Heart left ventricle (tissue), 16 donors: ENCODE measurements around the gene RFFL. TPM values are rescaled to one million over a fixed set of nuclear protein-coding genes. Genes with fewer than 3 reads are reported as not detected.

ENCODE experiments used
- ATAC-seq, 4 donors: fragments of 200-7000 bp; cut with Tn5 transposase; one replicate each; pipeline ENCODE4 v1.9.1; 2020 to 2022; ENCODE audit warnings: moderate library complexity in 4 of 4, mild to moderate bottlenecking in 3 of 4, moderate number of reproducible peaks in 1 of 4
- DNase-seq, 5 donors: peaks; one replicate each; pipeline ENCODE4 v3.0.0-alpha.2; 2020
- H3K27ac ChIP-seq, 12 donors: fragments of 200-600 bp; sonication (generic) in 4 of 12; one replicate each; pipeline versions ENCODE4 v1.5.0 to v1.8.0; 2016 to 2022; ENCODE audit warnings: mild to moderate bottlenecking in 2 of 12
- H3K27me3 ChIP-seq, 9 donors: fragments of 200-600 bp; sonication (generic) in 2 of 9; one replicate each; pipeline versions ENCODE4 v1.5.1 to v1.8.0; 2016 to 2022; ENCODE audit warnings: mild to moderate bottlenecking in 3 of 9
- H3K36me3 ChIP-seq, 9 donors: fragments of 200-600 bp; sonication (generic) in 2 of 9; one replicate each; pipeline versions ENCODE4 v1.5.0 to v1.8.0; 2018 to 2022; ENCODE audit warnings: mild to moderate bottlenecking in 2 of 9
- H3K4me1 ChIP-seq, 12 donors: fragments of 200-600 bp; sonication (generic) in 4 of 12; one replicate each; pipeline versions ENCODE4 v1.5.0 to v1.8.0; 2016 to 2022; ENCODE audit warnings: mild to moderate bottlenecking in 3 of 12
- H3K4me3 ChIP-seq, 12 donors: fragments of 200-600 bp; sonication (generic) in 4 of 12; one replicate each; pipeline versions ENCODE4 v1.5.0 to v1.8.0; 2017 to 2022; ENCODE audit warnings: mild to moderate bottlenecking in 9 of 12, moderate library complexity in 4 of 12
- H3K9me3 ChIP-seq, 12 donors: fragments of 200-600 bp; sonication (generic) in 4 of 12; one replicate each; pipeline versions ENCODE4 v1.5.0 to v1.8.0; 2016 to 2022; ENCODE audit warnings: mild to moderate bottlenecking in 1 of 12
- POLR2A ChIP-seq, 2 donors: fragments of 450-650 bp; IDR thresholded peaks; one replicate each; pipeline ENCODE4 v1.6.1; 2017; ENCODE audit warnings: antibody characterized with exemption in 2 of 2, mild to moderate bottlenecking in 2 of 2, moderate library complexity in 2 of 2
- WGBS, 4 donors: extraction: QIAGEN DNeasy Blood & Tissue Kit in 2 of 4; methylation state at CpG; one replicate each; pipeline versions ENCODE4 v1.1.5 to v1.1.7; 2013 to 2018; 5-methylcytosine and 5-hydroxymethylcytosine counted together
- intact Hi-C, 10 donors: fragments of 100-400 bp; cut with DNase I; formaldehyde crosslinking; loops; one replicate each; pipeline versions ENCODE4 v1.11.1 to v1.14.2; 2022
- polyA plus RNA-seq, 2 donors: library from polyadenylated mRNA; stranded (reverse); fragments of 200-250 nt; gene quantifications; one replicate each; pipeline ENCODE4 v1.2.3, GENCODE V29; 2013
- total RNA-seq, 9 donors: library from RNA; depleted of rRNA in 2 of 9; stranded (reverse); fragments of >200 nt in 2 of 9; fragmentation: NEBNext Ultra II Directional in 3 of 9; extraction: Animal tissue kit (Norgen Biotek cat#: 25700) in 3 of 9; gene quantifications; one replicate each; pipeline versions ENCODE4 v1.1.0 to v1.2.4, GENCODE V29; 2016 to 2023
- TF ChIP-seq, protein P1 (sequence below), 12 donors: fragments of 200-600 bp; sonication (generic) in 4 of 12; IDR thresholded peaks; one replicate each; pipeline versions ENCODE4 v1.5.0 to v1.8.0; 2018 to 2022; ENCODE audit warnings: antibody characterized with exemption in 12 of 12, mild to moderate bottlenecking in 5 of 12
- donor health status: ischemic (EF 13 %, LVEDD 7.1; RV severe dilation, severe dysfunction).
- donor health status: healthy with polysubstance abuse.
- donor health status: DM: no; HTN: yes; CAD: no.
- donor health status: DM: no; HTN: no; CAD: no.
- donor health status: ischemic (EF 25% LVEDD 6.9; RV normal size, moderate dysfunction).
- donor health status: ischemic (EF 25% LVEDD 5.7; RV mildly dilated, moderate dysfunction).
- donor health status: healthy.
- donor health status: DM: yes; HTN: yes; CAD: no.
- donor health status: ischemic (EF 35%, LVEDD 5.7; RV mildly dilated, moderate dysfunction).
- donor health status: nonischemic (EF 11% LVEDD 7.7; RV severe dilation, severe dysfunction).
- donor health status: DM: yes; HTN: yes; CAD: no.
- donor health status: PGD.
- donor health status: ischemic (EF 29% LVEDD 5.4; RV normal size, mild dysfunction).
- donor health status: nonischemic (EF 23%, LVEDD 6.1; RV moderate dilation, normal function).

RFFL gene
- total and polyA plus RNA-seq, 11 donors: 2.6 to 21.6 (median 13.0) TPM

DNA sequence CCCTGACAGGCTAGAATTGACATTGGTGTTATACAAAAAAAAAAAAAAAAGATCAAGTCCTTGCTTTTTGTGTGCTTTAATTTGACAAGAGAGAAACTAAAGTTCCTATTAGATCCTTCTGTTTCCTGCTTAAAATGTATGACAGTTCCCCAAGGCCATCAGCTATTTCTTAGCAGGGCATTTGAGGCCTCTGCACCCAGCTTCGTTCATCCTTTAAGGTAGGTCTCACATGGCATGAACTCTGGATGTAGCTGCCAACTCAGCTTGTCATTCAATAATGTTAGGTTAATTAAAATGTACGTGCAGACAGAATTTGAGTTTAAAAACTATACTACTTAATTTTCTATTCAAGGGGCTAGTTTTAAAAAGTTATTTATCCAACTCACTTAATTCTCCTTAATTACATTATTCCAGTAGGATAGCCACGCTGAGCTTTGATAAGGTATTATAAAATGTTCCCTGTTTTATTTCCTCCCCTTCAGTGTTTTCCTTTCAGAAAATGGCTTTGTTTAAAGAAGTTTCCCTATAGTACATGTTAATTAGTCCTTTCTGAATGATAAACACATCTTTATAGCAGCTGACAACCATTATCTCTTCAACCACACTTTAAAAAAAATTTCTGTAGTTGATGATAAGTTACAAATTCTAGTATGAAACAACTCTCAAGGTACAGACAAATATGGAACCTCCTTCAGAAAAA, 1.2 kb upstream of the RFFL start:
- H3K27me3 ChIP-seq: no peaks in the 10 kb centered on the region
- WGBS, 4 donors: 87 to 93% (median 90%) methylated on average over 3 of the region's 3 CpGs
- TF ChIP-seq, protein P1, sequence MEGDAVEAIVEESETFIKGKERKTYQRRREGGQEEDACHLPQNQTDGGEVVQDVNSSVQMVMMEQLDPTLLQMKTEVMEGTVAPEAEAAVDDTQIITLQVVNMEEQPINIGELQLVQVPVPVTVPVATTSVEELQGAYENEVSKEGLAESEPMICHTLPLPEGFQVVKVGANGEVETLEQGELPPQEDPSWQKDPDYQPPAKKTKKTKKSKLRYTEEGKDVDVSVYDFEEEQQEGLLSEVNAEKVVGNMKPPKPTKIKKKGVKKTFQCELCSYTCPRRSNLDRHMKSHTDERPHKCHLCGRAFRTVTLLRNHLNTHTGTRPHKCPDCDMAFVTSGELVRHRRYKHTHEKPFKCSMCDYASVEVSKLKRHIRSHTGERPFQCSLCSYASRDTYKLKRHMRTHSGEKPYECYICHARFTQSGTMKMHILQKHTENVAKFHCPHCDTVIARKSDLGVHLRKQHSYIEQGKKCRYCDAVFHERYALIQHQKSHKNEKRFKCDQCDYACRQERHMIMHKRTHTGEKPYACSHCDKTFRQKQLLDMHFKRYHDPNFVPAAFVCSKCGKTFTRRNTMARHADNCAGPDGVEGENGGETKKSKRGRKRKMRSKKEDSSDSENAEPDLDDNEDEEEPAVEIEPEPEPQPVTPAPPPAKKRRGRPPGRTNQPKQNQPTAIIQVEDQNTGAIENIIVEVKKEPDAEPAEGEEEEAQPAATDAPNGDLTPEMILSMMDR (IDR thresholded peaks at IDR 0.05): no peak
- no peak for TF ChIP-seq POLR2A (IDR thresholded peaks at IDR 0.05)
- H3K27ac ChIP-seq: peak overlapping the region in 7 of 12 donors; percentile 37 to 94 (median 81)
- peaks cover 0 to 41% (median 10%) of the 10 kb centered on the region in 12 donors for H3K4me1 ChIP-seq
- H3K4me3 ChIP-seq: no peak overlapping the region
- H3K9me3 ChIP-seq: no peaks in the 10 kb centered on the region
- no peak for ATAC-seq
- no peak for DNase-seq
- intact Hi-C loops: loop anchor here in 4 of 10 donors (5.0 to 10.0 kb wide), 3 partner anchors 42 to 70 kb away; no protein-coding TSS in a partner anchor
- H3K36me3 ChIP-seq: peaks cover 0 to 3% (median 0%) of the 10 kb centered on the region in 9 donors

DNA sequence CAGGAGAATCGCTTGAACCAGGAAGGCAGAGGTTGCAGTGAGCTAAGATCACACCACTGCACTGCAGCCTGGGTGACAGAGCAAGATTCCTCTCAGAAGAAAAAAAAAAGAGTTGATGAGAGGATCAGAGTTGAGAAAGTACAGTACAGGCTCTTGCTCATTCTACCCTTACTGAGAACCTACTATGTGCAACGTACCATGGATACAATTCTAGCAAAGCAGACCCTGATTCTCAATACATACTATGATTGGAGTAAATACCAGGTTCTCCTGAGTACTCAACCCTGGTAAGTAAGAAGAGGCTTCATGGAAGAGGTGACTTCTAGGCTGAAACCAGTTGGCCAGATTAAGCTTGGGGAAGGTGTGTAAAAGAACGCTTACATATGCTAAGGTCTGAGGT, 1.2 kb downstream of the RFFL start:
- no peaks in the 10 kb centered on the region for H3K9me3 ChIP-seq
- 96 to 99% (median 96%) methylated on average over 3 of the region's 3 CpGs for WGBS, 4 donors
- H3K36me3 ChIP-seq: peaks cover 0 to 3% (median 0%) of the 10 kb centered on the region in 9 donors
- no peak for DNase-seq
- TF ChIP-seq POLR2A (IDR thresholded peaks at IDR 0.05): no peak
- no peak for ATAC-seq
- no peaks in the 10 kb centered on the region for H3K27me3 ChIP-seq
- H3K4me3 ChIP-seq: no peak overlapping the region
- H3K27ac ChIP-seq: no peak overlapping the region
- peaks cover 0 to 26% (median 10%) of the 10 kb centered on the region in 12 donors for H3K4me1 ChIP-seq
- intact Hi-C loops: loop anchor here in 4 of 10 donors (5.0 to 10.0 kb wide), 3 partner anchors 40 to 68 kb away; no protein-coding TSS in a partner anchor

GRCh38 chr17:35057332-35057915, 6.1 kb downstream of the RFFL start:
- 97 to 100% (median 100%) methylated on average over 1 of the region's 1 CpG for WGBS, 4 donors
- TF ChIP-seq, protein P1 (IDR thresholded peaks at IDR 0.05): no peak
- no peak for TF ChIP-seq POLR2A (IDR thresholded peaks at IDR 0.05)
- intact Hi-C loops: no loop called here

DNA sequence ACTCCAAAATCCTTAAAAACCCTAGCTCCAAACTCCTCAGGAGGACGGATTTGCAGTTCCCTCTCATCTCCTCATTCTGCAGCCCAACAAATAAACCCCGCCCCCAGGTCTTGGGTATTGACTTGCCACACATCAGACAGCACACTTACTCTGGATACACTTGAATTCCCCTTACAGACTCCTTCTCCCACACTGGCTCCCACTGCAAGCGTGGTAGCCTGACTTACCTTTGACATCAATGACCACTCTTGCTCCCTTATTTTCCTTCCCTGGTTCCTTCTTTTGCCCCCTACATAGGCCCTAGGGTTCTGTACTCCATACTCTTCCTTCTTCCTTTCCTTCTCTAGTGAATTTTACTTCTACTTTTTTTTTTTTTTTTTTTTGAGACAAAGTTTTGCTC, 7.5 kb downstream of the RFFL start:
- no peak for ATAC-seq
- Histone ChIP-seq H3K4me1 (peaks cover 0 to 26% (median 16%) of the 10 kb centered on the region in 12 donors), H3K36me3 (peaks cover 0 to 3% (median 0%) of the 10 kb centered on the region in 9 donors), H3K4me3 (no peak overlapping the region), H3K27me3 (no peaks in the 10 kb centered on the region), H3K27ac (no peak overlapping the region), H3K9me3 (no peaks in the 10 kb centered on the region)
- DNase-seq: no peak
- TF ChIP-seq, protein P1 (IDR thresholded peaks at IDR 0.05): no peak
- no peak for TF ChIP-seq POLR2A (IDR thresholded peaks at IDR 0.05)
- intact Hi-C loops: no loop called here
- WGBS, 4 donors: 92 to 94% (median 93%) methylated on average over 3 of the region's 3 CpGs

More at GRCh38 chr17:35057332-35057915, 6.1 kb downstream of the RFFL start:
- Histone ChIP-seq H3K4me3 (no peak overlapping the region), H3K36me3 (peaks cover 0 to 3% (median 0%) of the 10 kb centered on the region in 9 donors), H3K4me1 (peaks cover 0 to 12% (median 4%) of the 10 kb centered on the region in 12 donors), H3K9me3 (no peaks in the 10 kb centered on the region), H3K27me3 (no peaks in the 10 kb centered on the region), H3K27ac (no peak overlapping the region)
- no peak for DNase-seq
- no peak for ATAC-seq
